GM23338 (cell line): Measurements from ENCODE around the gene EMX1. TPM values are rescaled to one million over a fixed set of nuclear protein-coding genes. Genes with fewer than 3 reads are reported as not detected.

Experiments used
- EZH2phosphoT487 ChIP-seq: fragments of 200-600 bp; sonication (generic); IDR thresholded peaks from one replicate; pipeline ENCODE4 v1.8.1; 2018; ENCODE audit warnings: antibody characterized with exemption; ENCODE audit not compliant: unreplicated experiment
- JUNB ChIP-seq: IDR thresholded peaks from one replicate; pipeline ENCODE4 v1.6.1; 2016; ENCODE audit warnings: antibody characterized with exemption; ENCODE audit not compliant: unreplicated experiment
- POLR2AphosphoS5 ChIP-seq: IDR thresholded peaks from 2 replicates; pipeline ENCODE4 v1.6.1; 2016; ENCODE audit warnings: antibody characterized with exemption, low read depth
- polyA plus RNA-seq: library from polyadenylated mRNA; unstranded; fragments of >200 nt; fragmentation: Nextera tagmentation; extraction: Ambion mirVana; gene quantifications from 2 replicates; pipeline ENCODE4 v1.2.1, GENCODE V29; 2016
- total RNA-seq: library from RNA; depleted of rRNA; stranded (reverse); fragments of >200 nt; shearing (Covaris generic); gene quantifications from 2 replicates; pipeline ENCODE4 v1.2.3, GENCODE V29; 2014
- TF ChIP-seq, protein P1 (sequence below): fragments of 250-450 bp; sonication (Bioruptor Pico); IDR thresholded peaks from 2 replicates; pipeline ENCODE4 v1.5.0; 2020; ENCODE audit warnings: mild to moderate bottlenecking, moderate library complexity
- TF ChIP-seq, protein P2 (sequence below), 2 experiments: fragments of 200-600 bp in 1 of 2; sonication (generic) in 1 of 2; conservative IDR thresholded peaks; 2 replicates each; pipeline versions ENCODE4 v1.5.1 to v1.6.1; 2016 to 2017; ENCODE audit warnings: antibody characterized with exemption in 2 of 2, low read depth in 2 of 2, mild to moderate bottlenecking in 2 of 2, moderate library complexity in 1 of 2
- TF ChIP-seq, protein P3 (sequence below): IDR thresholded peaks from 2 replicates; pipeline ENCODE4 v1.6.1; 2016; ENCODE audit warnings: antibody characterized with exemption

EMX1 gene
- total and polyA plus RNA-seq, 2 experiments from 2014 or later = 3.9 to 7.9 TPM

DNA sequence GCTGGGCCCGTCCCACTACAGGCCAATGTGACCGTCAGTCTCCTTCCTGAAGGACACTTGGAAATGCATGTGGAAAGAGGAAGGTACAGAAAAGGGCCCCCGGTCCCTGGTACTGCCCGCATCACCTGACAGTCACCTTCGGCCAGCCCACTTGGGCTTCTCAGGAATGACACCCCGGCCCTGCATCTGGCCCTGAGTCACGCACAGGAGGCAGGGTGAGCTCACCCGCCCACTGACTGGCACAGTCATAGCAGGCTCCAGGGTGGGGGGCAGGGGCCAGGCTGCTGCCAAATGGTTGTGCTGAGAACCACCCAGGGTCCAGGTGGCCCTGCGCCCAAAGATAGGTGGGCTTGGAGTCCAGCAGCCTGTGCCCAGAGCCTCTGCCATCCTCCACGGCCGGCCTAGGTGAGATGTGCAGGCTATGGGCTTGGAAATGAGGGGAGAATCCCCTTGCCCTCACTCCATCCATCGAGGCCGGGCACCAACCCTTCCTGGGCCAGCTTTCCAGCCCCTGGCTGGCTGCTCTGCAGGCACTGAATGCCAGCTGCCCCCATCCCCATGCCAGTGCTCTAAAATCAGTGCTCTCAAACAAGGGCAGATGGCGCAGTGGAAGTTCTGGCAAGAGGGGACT is 14.1 kb downstream of the EMX1 start (continued):
- TF ChIP-seq, protein P1, sequence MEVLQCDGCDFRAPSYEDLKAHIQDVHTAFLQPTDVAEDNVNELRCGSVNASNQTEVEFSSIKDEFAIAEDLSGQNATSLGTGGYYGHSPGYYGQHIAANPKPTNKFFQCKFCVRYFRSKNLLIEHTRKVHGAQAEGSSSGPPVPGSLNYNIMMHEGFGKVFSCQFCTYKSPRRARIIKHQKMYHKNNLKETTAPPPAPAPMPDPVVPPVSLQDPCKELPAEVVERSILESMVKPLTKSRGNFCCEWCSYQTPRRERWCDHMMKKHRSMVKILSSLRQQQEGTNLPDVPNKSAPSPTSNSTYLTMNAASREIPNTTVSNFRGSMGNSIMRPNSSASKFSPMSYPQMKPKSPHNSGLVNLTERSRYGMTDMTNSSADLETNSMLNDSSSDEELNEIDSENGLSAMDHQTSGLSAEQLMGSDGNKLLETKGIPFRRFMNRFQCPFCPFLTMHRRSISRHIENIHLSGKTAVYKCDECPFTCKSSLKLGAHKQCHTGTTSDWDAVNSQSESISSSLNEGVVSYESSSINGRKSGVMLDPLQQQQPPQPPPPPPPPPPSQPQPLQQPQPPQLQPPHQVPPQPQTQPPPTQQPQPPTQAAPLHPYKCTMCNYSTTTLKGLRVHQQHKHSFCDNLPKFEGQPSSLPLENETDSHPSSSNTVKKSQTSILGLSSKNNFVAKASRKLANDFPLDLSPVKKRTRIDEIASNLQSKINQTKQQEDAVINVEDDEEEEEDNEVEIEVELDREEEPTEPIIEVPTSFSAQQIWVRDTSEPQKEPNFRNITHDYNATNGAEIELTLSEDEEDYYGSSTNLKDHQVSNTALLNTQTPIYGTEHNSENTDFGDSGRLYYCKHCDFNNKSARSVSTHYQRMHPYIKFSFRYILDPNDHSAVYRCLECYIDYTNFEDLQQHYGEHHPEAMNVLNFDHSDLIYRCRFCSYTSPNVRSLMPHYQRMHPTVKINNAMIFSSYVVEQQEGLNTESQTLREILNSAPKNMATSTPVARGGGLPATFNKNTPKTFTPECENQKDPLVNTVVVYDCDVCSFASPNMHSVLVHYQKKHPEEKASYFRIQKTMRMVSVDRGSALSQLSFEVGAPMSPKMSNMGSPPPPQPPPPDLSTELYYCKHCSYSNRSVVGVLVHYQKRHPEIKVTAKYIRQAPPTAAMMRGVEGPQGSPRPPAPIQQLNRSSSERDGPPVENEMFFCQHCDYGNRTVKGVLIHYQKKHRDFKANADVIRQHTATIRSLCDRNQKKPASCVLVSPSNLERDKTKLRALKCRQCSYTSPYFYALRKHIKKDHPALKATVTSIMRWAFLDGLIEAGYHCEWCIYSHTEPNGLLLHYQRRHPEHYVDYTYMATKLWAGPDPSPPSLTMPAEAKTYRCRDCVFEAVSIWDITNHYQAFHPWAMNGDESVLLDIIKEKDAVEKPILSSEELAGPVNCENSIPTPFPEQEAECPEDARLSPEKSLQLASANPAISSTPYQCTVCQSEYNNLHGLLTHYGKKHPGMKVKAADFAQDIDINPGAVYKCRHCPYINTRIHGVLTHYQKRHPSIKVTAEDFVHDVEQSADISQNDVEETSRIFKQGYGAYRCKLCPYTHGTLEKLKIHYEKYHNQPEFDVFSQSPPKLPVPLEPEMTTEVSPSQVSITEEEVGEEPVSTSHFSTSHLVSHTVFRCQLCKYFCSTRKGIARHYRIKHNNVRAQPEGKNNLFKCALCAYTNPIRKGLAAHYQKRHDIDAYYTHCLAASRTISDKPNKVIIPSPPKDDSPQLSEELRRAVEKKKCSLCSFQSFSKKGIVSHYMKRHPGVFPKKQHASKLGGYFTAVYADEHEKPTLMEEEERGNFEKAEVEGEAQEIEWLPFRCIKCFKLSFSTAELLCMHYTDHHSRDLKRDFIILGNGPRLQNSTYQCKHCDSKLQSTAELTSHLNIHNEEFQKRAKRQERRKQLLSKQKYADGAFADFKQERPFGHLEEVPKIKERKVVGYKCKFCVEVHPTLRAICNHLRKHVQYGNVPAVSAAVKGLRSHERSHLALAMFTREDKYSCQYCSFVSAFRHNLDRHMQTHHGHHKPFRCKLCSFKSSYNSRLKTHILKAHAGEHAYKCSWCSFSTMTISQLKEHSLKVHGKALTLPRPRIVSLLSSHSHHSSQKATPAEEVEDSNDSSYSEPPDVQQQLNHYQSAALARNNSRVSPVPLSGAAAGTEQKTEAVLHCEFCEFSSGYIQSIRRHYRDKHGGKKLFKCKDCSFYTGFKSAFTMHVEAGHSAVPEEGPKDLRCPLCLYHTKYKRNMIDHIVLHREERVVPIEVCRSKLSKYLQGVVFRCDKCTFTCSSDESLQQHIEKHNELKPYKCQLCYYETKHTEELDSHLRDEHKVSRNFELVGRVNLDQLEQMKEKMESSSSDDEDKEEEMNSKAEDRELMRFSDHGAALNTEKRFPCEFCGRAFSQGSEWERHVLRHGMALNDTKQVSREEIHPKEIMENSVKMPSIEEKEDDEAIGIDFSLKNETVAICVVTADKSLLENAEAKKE (CRISPR knock-in tag) = no peak
- TF ChIP-seq JUNB (no peak), EZH2phosphoT487 (no peak), POLR2AphosphoS5 (no peak)
- TF ChIP-seq, protein P2, sequence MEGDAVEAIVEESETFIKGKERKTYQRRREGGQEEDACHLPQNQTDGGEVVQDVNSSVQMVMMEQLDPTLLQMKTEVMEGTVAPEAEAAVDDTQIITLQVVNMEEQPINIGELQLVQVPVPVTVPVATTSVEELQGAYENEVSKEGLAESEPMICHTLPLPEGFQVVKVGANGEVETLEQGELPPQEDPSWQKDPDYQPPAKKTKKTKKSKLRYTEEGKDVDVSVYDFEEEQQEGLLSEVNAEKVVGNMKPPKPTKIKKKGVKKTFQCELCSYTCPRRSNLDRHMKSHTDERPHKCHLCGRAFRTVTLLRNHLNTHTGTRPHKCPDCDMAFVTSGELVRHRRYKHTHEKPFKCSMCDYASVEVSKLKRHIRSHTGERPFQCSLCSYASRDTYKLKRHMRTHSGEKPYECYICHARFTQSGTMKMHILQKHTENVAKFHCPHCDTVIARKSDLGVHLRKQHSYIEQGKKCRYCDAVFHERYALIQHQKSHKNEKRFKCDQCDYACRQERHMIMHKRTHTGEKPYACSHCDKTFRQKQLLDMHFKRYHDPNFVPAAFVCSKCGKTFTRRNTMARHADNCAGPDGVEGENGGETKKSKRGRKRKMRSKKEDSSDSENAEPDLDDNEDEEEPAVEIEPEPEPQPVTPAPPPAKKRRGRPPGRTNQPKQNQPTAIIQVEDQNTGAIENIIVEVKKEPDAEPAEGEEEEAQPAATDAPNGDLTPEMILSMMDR (conservative IDR thresholded peaks at IDR 0.05; ENCODE audit: low read depth in 2 of 2) = no peak
- TF ChIP-seq, protein P3, sequence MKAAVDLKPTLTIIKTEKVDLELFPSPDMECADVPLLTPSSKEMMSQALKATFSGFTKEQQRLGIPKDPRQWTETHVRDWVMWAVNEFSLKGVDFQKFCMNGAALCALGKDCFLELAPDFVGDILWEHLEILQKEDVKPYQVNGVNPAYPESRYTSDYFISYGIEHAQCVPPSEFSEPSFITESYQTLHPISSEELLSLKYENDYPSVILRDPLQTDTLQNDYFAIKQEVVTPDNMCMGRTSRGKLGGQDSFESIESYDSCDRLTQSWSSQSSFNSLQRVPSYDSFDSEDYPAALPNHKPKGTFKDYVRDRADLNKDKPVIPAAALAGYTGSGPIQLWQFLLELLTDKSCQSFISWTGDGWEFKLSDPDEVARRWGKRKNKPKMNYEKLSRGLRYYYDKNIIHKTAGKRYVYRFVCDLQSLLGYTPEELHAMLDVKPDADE = no peak
